HepG2 (cell line): ENCODE data around the gene VAMP2. TPM values are rescaled to one million over a fixed set of nuclear protein-coding genes. Genes with fewer than 3 reads are reported as not detected.
A peak's percentile ranks its signal among the peaks of the same experiment; 100 is the strongest.

Experiments used
- GRHL1 ChIP-seq: sonication (generic); formaldehyde crosslinking; conservative IDR thresholded peaks from 2 replicates; pipeline ENCODE4 v1.8.0; 2022; ENCODE audit warnings: missing genetic modification reagents
- JUN ChIP-seq: sonication (generic); formaldehyde crosslinking; IDR thresholded peaks from 2 replicates; pipeline ENCODE4 v1.4.0; 2020; ENCODE audit warnings: mild to moderate bottlenecking, missing genetic modification reagents
- KDM1A ChIP-seq: IDR thresholded peaks from 2 replicates; pipeline ENCODE4 v1.6.1; 2016; ENCODE audit warnings: missing compliant biosample characterization
- NRL ChIP-seq: sonication (generic); formaldehyde crosslinking; IDR thresholded peaks from 2 replicates; pipeline ENCODE4 v1.5.0; 2020; ENCODE audit warnings: missing genetic modification reagents, mild to moderate bottlenecking, moderate library complexity, borderline replicate concordance
- SMAD1 ChIP-seq: sonication (generic); formaldehyde crosslinking; IDR thresholded peaks from 2 replicates; pipeline ENCODE4 v1.4.0; 2020; ENCODE audit warnings: missing genetic modification reagents, low read depth, mild to moderate bottlenecking, borderline replicate concordance
- SOX13 ChIP-seq, 3 experiments: fragments of 450-650 bp in 1 of 3; sonication (generic) in 1 of 3; formaldehyde crosslinking in 1 of 3; IDR thresholded peaks in 2 of 3; conservative IDR thresholded peaks in 1 of 3; 2 replicates each; pipeline versions ENCODE4 v1.5.0 to v1.6.1; 2016 to 2020; ENCODE audit warnings: antibody characterized with exemption in 1 of 3, mild to moderate bottlenecking in 1 of 3, missing compliant biosample characterization in 1 of 3, missing genetic modification reagents in 1 of 3, moderate library complexity in 1 of 3
- SYNCRIP ChIP-seq: fragments of 200-400 bp; formaldehyde crosslinking; IDR thresholded peaks from 2 replicates; pipeline ENCODE4 v1.6.1; 2018; ENCODE audit warnings: mild to moderate bottlenecking, low read depth, low read length; ENCODE audit not compliant: insufficient read depth
- ZEB1 ChIP-seq: IDR thresholded peaks from 2 replicates; pipeline ENCODE4 v1.6.1; 2012; ENCODE audit warnings: mild to moderate bottlenecking, low read depth, inconsistent platforms; ENCODE audit not compliant: insufficient replicate concordance
- ZFP37 ChIP-seq: sonication (generic); formaldehyde crosslinking; IDR thresholded peaks from 2 replicates; pipeline ENCODE4 v1.4.0; 2020; ENCODE audit warnings: missing genetic modification reagents, borderline replicate concordance
- ZMAT3 ChIP-seq: sonication (generic); formaldehyde crosslinking; conservative IDR thresholded peaks from 2 replicates; pipeline ENCODE4 v1.7.0; 2021; ENCODE audit warnings: missing genetic modification reagents
- ZNF17 ChIP-seq: sonication (generic); formaldehyde crosslinking; IDR thresholded peaks from 2 replicates; pipeline ENCODE4 v1.5.0; 2020; ENCODE audit warnings: mild to moderate bottlenecking, missing genetic modification reagents
- ZNF296 ChIP-seq: sonication (generic); formaldehyde crosslinking; conservative IDR thresholded peaks from 2 replicates; pipeline ENCODE4 v1.5.0; 2020; ENCODE audit warnings: mild to moderate bottlenecking, missing genetic modification reagents
- ZNF513 ChIP-seq: sonication (generic); formaldehyde crosslinking; conservative IDR thresholded peaks from 2 replicates; pipeline ENCODE4 v1.5.0; 2020; ENCODE audit warnings: missing genetic modification reagents
- ZNF768 ChIP-seq: sonication (generic); formaldehyde crosslinking; IDR thresholded peaks from 2 replicates; pipeline ENCODE4 v1.4.0; 2020; ENCODE audit warnings: missing genetic modification reagents
- ZNF782 ChIP-seq: sonication (generic); formaldehyde crosslinking; IDR thresholded peaks from 2 replicates; pipeline ENCODE4 v1.4.0; 2020; ENCODE audit warnings: missing genetic modification reagents, mild to moderate bottlenecking, borderline replicate concordance
- ZNF800 ChIP-seq: sonication (generic); formaldehyde crosslinking; IDR thresholded peaks from 2 replicates; pipeline ENCODE4 v1.4.0; 2020; ENCODE audit warnings: missing genetic modification reagents
- ZNF878 ChIP-seq: sonication (generic); formaldehyde crosslinking; IDR thresholded peaks from 2 replicates; pipeline ENCODE4 v1.8.1; 2023; ENCODE audit warnings: mild to moderate bottlenecking, missing genetic modification reagents, moderate library complexity
- ZSCAN30 ChIP-seq: sonication (generic); formaldehyde crosslinking; IDR thresholded peaks from 2 replicates; pipeline ENCODE4 v1.5.0; 2020; ENCODE audit warnings: mild to moderate bottlenecking, missing genetic modification reagents
- polyA plus RNA-seq, 8 experiments: library from polyadenylated mRNA; depleted of rRNA in 3 of 8; stranded (reverse) in 7 of 8; unstranded in 1 of 8; fragments of >200 nt; fragmentation: Illumina TruSeq in 4 of 8; extraction: Trizol in 4 of 8; gene quantifications; 2 replicates each; pipeline versions ENCODE4 v1.2.1 to v1.2.3, GENCODE V29; 2011 to 2016; ENCODE audit warnings: low read depth in 4 of 8, missing spikeins in 1 of 8, mixed read lengths in 1 of 8; ENCODE audit not compliant: insufficient read depth in 1 of 8
- total RNA-seq, 5 experiments: library from RNA; depleted of rRNA; stranded (reverse); fragments of >200 nt; fragmentation: Illumina TruSeq; extraction: Trizol; gene quantifications; 2 replicates each; pipeline ENCODE4 v1.2.3, GENCODE V29; 2016; ENCODE audit warnings: low read depth in 1 of 5
- TF ChIP-seq, protein P1 (sequence below): sonication (generic); formaldehyde crosslinking; IDR thresholded peaks from 2 replicates; pipeline ENCODE4 v1.4.0; 2020; ENCODE audit warnings: missing genetic modification reagents, borderline replicate concordance

Gene VAMP2
- total and polyA plus RNA-seq, 2 of the 13 experiments (the other 11 are each of a cell fraction or from before 2014, with no cell fraction given) = 3.9 to 17.2 TPM

DNA sequence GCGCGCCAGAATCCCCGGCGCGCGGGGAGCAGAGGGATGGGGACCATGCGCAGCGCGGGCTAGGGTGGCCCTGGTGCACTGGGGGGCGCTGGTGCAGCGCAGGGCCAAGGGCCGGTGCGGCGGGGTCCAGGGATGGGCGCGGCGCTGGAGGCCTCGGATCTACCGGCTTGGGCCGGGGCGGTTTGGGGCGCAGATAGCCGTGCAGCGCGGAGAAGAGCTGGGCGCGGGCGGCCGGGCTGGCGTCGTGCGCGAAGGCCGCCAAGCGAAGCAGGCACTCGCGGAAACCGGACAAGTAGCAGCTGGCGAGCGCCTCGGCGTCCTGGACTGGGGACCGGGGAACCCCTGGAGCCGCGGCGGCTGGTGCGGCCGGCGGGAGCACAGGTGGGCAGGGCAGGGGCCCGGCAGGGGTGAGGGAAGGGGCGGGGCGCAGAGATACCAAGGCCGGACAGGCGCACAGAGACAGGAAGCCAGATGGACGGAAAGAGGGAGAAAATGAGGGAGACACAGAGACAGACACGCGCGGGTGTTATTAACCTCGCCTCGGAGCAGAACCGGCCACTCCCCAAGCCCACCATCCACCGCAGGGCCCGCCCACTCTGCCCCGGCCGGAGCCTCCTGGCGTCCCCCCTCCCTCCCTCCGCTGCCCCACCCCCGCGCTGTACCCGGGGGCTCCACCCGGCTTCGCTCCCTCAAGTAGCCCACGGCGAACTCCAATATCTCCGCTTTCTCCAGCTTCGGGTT is 40.9 kb downstream of the VAMP2 start (continued):
- no peak for TF ChIP-seq ZMAT3
- TF ChIP-seq, protein P1, sequence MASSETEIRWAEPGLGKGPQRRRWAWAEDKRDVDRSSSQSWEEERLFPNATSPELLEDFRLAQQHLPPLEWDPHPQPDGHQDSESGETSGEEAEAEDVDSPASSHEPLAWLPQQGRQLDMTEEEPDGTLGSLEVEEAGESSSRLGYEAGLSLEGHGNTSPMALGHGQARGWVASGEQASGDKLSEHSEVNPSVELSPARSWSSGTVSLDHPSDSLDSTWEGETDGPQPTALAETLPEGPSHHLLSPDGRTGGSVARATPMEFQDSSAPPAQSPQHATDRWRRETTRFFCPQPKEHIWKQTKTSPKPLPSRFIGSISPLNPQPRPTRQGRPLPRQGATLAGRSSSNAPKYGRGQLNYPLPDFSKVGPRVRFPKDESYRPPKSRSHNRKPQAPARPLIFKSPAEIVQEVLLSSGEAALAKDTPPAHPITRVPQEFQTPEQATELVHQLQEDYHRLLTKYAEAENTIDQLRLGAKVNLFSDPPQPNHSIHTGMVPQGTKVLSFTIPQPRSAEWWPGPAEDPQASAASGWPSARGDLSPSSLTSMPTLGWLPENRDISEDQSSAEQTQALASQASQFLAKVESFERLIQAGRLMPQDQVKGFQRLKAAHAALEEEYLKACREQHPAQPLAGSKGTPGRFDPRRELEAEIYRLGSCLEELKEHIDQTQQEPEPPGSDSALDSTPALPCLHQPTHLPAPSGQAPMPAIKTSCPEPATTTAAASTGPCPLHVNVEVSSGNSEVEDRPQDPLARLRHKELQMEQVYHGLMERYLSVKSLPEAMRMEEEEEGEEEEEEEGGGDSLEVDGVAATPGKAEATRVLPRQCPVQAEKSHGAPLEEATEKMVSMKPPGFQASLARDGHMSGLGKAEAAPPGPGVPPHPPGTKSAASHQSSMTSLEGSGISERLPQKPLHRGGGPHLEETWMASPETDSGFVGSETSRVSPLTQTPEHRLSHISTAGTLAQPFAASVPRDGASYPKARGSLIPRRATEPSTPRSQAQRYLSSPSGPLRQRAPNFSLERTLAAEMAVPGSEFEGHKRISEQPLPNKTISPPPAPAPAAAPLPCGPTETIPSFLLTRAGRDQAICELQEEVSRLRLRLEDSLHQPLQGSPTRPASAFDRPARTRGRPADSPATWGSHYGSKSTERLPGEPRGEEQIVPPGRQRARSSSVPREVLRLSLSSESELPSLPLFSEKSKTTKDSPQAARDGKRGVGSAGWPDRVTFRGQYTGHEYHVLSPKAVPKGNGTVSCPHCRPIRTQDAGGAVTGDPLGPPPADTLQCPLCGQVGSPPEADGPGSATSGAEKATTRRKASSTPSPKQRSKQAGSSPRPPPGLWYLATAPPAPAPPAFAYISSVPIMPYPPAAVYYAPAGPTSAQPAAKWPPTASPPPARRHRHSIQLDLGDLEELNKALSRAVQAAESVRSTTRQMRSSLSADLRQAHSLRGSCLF (CRISPR knock-in tag) = no peak
- no peak for TF ChIP-seq JUN (CRISPR knock-in tag)
- no peak for TF ChIP-seq ZNF296 (CRISPR knock-in tag)
- TF ChIP-seq SMAD1 = no peak
- no peak for TF ChIP-seq GRHL1
- TF ChIP-seq ZNF513 = no peak
- TF ChIP-seq ZNF800 (CRISPR knock-in tag) = peak; percentile 97
- no peak for TF ChIP-seq ZSCAN30 (CRISPR knock-in tag)
- peak; percentile 58; the same call in 1 of the 2 replicates for TF ChIP-seq ZNF768 (CRISPR knock-in tag)
- no peak for TF ChIP-seq ZNF782 (CRISPR knock-in tag)
- TF ChIP-seq ZNF17 = no peak
- TF ChIP-seq ZEB1 = no peak
- no peak for TF ChIP-seq KDM1A
- no peak for TF ChIP-seq ZNF878 (CRISPR knock-in tag)
- no peak for TF ChIP-seq NRL
- no peak for TF ChIP-seq SYNCRIP
- TF ChIP-seq ZFP37 (CRISPR knock-in tag) = no peak
- no peak for TF ChIP-seq SOX13 (IDR thresholded peaks at IDR 0.05)
- TF ChIP-seq SOX13 (CRISPR knock-in tag; conservative IDR thresholded peaks at IDR 0.05 in 1 of 2, IDR thresholded peaks at IDR 0.05 in 1 of 2) = no peak
